ENCODE results near the gene PPOX.

The PPOX gene

DNA sequence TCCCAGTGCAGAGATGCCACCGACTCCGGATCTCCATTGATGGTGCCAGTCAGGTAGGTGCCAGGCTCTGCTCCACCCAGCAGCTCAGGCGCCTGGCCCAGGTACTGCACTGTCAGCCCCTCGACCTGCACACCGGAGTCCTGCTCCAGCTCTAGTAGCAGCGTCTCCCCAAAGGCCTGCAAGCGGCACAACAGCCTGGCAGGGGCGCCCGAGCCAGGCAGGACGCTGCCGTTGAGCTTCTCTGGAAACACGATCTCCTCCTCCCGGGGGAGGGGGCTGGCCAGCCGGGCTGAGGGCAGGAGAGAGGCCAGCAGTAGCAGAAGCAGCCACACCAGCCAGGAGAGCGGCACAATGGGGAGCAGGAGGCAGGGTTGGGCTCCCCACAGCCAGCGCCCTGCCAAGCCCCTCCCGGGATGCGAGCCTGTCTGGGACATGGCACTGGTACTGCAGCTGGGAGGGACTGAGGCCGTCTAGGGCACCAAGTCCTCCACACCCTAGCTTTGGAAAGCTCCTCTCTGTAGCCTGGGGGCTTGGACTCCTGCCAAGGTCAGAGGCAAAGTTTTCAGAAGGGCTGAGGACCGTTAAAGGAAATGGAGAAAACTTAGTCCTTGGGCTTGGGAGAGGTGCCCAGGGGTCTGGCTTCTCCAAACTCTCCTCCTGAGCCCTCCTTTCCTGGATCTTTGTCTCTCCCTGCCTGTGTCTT, 32.1 kb downstream of the PPOX start:
- no peak for DNase-seq

- no peak for DNase-seq
Measured at GRCh38 chr1:161198897-161199431, 32.7 kb downstream of the PPOX start, which contains the start of gene ADAMTS4. Gene ADAMTS4, minus strand, starts transcription at chr1:161199054. Its CDS starts 427 bp downstream, at chr1:161198627.

DNA sequence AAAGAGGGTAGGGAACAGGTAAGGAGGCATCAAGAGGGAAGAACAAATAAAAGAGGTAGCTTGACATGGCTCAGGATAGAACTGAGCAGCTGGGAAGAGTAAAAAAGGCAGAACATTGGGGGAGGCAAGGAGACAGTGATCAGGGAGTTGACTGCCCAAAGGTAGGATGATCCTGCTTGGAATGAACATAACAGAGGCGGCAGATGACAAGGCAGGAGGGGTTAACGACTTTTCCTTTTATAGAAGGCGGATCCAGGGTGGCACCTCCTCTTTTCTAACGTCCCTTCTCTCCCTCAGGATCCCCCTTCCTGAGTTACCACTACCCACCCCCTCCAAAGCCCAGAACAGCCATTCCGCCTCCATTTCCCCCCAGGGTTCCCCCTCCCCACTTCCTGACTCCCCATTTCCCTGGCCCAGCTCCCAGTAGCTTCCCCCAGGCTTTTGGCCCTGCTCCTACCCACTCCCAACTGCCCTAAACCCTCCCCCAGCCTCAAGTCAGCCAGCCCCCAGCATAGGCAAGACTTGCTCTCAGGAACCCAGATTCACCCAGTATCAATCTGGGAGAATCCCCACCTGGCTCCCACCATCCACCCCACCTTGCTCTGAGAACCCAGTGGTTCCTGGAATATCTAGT, 33.4 kb downstream of the PPOX start:
- DNase-seq = no peak

DNA sequence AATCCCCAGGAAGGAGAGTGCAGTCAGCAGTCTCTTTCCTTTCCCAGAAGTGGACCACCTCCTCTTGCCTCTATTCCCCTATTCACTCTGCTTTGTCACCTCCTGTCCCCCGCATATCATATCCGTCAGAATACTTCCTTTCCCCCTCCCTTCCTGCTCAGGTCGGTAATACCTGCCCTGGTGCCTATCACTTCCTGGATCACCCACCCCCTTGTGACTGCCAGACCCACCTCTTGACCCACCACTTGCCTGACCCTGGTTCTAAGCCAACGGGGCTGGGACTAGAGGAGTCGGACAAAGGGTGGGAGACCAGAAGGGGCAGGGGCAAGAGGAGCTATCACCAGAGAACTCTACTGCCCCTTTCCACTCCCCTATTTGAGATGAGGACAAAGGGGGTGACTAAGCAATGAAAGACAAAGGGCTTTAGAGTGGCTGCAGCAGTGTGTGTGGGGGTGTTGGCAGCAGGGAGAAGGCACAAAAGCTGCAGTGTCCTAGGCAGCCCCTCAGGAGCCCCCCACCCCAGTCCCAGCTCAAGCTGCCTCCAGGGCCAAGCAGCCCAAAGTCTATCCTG, 34.3 kb downstream of the PPOX start:
- no peak for DNase-seq

DNA sequence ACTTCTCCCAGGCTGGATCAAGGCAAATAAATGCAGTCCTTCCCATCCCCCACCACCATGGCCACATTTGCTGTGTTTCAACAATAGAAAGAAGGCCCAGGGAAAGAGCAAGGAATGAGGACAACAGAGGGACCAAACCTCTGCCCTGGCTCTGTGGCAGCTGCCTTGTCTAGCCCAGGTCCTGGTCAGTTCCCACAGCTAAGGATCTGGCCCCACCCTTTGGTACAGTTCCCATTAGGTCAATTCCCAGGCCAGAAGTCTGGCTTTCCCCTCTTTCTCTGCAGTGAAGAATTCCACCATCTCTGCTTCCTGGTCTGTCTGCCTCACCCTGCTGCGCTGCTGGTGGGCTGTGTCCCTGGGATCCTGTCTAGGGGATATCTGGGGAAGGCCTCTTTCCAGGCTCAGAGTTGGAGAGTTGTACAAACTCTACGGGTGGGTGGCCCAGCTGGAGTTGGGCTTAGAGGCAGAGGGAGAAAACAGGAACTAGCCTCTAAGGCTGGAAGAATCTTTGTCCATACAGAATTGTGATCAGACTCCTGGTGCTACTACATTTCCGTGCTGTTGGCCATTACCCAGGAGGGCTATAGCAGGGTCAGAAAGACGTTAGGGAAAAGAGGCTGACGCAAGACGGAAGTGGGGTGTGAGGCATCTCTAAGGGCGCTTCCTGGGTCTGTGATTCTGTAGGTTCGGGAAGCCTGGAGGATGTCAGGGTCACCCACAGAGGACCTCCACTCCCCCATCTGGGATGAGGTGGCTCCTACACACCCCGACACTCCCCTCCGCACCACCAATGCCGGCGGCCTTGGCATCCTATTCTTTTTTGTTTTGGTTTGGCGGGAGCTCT, 35.0 kb downstream of the PPOX start:
- no peak for DNase-seq

DNA sequence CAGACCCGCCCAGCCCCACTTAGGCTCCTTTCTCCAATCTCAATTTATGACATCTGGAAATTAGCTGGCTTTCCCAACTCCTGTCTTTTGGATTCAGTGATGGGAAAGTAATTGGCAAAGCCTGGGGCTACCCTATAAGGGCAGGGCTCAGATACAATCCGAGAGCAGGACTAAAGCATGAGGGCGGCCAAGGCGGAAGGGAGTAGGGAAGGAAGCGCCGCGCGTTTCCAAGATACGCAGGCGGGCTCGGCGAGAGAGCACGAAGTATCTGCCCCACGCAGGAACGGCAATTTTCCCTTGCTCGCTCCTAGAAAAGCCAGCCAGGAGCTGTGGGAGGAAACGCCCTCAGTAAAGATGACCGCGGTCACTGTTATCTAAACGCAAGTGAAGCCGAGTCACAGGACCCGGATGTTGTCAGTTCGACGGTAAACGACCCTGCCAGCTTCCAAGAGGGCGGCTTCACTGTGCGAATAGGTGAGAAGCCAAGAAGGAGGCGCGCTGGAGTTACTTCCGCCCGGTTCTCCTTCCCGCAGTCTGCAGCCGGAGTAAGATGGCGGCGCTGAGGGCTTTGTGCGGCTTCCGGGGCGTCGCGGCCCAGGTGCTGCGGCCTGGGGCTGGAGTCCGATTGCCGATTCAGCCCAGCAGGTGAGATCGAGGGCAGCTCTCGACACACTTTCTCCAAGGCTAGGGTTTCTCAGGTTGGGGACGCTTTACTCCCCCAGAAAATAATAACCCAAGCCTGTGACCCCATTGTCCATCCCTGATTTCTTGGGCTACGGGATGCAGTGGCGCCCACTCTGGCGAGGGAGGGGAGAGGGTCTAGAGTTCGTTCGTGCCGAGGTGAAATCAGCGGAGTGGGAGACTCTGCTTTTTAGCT, 35.8 kb downstream of the PPOX start, which contains the start of gene NDUFS2:
TSS of gene NDUFS2 (plus strand) at position 532 of the 877 bp plus-strand sequence. CDS start at position 551, 19 bp downstream.
- DNase-seq = peak; percentile 79 to 88 (median 86)

- no peak for DNase-seq
Measured at GRCh38 chr1:161206411-161207140, 40.4 kb downstream of the PPOX start.

DNA sequence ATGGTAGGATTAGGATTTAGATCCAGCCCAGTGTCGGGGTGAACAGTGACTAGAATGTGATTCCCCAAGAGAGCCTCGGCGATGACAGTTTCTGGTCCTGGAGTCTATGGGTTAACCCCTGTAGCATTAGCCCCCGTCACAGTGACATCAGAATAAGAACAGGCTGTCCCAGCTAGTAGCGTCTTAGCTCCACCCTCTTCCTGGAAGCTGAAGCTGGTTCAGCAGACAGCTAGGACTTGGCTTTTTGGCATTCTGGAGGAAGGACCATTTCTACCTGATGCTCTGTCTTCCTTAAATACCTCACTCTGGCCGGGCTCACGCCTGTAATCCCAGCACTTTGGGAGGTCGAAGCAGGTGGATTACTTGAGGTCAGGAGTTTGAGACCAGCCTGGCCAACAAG, 40.9 kb downstream of the PPOX start:
- DNase-seq = no peak

DNA sequence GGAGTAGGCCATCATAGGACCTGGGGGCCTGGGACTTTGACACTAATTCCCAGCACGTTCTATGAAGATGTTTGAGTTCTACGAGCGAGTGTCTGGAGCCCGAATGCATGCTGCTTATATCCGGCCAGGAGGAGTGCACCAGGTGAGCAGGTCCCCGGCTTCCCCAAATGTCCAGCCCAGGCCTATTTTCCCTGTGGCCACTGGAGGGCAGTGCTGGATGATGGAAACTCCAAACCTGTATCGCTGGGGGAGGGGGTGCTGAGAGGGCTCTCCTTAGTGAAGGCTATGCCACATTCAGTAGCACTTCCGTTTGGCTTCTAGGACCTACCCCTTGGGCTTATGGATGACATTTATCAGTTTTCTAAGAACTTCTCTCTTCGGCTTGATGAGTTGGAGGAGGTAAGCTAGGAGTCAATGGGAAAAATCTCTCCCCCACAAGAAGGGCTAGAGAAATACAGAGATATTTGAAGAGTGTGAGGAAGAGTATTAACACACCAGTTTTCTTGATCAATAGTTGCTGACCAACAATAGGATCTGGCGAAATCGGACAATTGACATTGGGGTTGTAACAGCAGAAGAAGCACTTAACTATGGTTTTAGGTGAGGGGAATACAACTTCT, 43.7 kb downstream of the PPOX start:
- DNase-seq = peak; percentile 24 to 60 (median 36)

DNA sequence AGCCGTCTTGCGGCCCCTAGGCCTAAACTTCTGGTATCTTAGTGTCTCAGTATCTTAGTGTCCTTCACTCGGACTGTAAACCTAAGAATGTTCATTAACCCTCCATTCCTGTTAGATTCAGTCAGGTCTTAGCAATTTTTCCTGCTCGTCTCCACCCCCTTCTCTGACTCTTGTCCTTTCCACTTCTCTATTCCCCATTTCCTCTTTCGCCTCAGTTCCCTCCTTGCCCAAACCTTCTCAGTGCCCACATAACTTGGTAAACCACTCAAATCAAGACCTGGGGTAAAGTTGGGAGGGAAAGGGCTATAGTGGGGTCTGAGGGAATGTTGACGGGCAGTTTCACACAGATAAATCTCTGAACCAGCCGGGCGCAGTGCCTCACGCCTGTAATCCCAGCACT, 48.1 kb downstream of the PPOX start:
- DNase-seq = no peak

DNA sequence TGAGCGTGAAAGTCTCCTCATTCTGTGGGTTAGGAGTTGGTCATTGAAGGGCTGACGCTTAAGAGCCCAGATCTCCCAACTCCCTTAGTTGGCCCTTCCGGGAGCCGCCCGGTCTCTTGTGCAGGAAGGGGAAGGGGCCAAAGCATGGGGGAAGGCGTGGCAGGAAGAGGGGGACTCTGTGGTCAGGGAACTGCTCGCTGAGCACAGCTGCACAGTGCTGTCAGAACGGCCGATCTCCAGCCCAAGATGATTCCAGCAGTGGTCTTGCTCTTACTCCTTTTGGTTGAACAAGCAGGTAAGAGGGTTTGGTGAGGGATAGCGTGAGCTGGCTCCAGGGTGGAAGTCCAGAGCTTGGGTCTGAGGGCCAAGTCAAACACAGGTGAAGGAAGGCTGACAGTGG, 48.9 kb downstream of the PPOX start, which contains the start of gene FCER1G:
TSS of gene FCER1G (plus strand) at position 220 of the 400 bp plus-strand sequence. CDS start at position 247, 27 bp downstream.
- no peak for DNase-seq

DNA sequence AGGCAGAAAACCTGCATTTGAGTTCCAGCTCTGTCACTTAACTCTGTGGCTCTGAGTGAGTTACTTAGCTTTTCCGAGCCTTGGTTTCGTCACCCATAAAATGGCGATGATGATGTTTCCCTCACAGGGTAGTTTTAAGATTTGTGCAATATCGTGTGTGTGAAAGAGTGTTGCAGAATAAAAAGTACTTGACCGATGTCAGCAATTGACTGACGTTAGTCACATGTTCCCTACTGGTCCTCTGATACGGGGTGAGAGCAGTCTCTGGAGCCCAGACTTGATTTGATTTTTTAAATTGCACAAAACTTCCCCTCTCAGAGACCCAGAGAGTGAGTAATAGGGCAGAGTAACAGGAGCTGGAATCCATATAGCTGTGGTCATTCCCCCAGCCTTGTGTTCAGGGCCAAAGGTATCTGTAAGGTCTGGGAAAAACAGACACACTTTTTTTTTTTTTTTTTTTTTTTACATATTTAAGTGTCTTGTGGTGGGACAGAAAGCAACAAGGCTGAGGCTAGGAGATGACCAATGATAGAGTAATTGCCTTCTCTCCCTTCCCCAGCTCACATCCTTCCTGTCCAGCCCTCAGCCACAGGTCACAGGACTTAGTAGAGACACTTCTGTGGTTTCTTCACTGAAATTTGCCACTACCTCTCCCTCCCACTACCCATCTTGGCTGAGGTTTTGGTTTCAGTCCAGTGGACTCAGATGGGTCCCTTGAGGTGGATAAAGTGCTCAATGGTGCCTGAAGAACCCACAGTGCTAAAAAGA, 50.9 kb downstream of the PPOX start:
- no peak for DNase-seq

DNA sequence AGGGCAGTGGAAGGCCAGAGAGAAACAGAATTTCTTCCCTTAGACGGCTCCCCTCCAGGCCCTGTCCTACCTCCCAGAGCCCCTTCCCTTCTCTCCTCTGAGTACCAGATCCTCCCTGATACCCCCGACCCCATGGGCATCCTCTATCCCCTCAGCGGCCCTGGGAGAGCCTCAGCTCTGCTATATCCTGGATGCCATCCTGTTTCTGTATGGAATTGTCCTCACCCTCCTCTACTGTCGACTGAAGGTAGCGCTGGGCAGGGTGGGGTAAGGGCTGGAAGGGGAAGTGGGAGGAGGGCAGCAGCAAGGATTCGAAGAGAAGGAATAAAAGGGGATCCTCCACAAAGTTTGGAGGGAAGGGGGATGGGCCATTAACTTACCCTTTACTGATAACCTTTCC, 51.6 kb downstream of the PPOX start:
- no peak for DNase-seq

DNA sequence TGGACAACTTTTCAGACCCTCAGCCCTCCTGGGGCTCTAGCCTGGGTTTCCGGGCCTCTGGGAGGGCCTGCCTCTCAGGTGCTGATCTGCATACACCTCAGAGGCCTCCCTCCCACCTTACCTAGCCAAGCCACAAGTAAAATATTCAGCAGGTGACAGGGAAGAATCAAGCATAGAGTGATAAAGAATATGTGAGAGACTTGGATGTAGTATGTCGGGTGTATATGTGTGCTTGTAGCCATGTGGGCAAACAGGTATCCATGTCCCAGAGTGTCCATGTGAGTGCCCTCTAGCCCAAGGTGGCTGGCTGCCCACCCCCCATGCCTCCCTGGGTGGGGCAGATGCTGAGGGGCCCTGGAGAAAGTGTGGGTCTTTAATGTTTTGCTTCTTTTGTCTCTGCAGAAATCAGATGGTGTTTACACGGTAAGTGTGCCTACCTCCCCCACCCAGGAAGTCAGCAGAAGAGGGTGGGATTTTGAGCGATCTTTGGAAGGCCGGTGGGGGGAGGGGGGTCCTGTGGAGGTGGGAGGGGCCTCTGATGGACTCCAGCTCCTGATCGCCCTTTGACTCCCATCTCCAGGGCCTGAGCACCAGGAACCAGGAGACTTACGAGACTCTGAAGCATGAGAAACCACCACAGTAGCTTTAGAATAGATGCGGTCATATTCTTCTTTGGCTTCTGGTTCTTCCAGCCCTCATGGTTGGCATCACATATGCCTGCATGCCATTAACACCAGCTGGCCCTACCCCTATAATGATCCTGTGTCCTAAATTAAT, 52.3 kb downstream of the PPOX start:
- no peak for DNase-seq

DNA sequence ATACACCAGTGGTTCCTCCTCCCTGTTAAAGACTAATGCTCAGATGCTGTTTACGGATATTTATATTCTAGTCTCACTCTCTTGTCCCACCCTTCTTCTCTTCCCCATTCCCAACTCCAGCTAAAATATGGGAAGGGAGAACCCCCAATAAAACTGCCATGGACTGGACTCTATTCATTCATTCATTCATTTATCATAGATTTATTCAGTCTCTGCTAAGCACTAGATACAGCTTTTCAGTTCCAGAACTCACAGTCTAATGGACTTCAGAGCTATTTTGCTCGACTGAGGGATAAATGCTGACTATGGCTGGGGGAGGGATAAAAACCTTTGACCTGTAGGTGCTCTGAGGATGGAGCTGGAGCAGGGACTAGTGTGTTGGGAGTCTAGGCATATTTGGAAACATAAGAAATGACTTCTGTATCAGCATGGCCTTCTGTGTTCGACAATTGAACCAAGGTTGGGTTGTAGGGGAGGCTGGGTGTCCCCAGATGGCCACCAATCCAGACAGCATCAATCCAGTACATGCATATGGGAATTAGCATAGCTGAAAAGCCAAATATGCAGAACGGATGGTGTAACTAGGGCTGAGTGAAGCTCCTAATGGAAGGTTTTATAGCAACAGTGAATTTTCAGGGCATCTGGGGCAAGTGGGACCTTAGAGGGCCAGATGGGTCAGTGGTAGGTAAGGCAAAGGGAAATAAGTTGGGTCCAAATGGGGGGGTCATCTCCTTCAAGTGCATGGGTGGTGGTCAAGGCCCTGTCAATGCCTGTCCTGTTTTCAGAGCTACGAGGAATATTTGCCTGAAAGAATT, 53.1 kb downstream of the PPOX start:
- no peak for DNase-seq

DNA sequence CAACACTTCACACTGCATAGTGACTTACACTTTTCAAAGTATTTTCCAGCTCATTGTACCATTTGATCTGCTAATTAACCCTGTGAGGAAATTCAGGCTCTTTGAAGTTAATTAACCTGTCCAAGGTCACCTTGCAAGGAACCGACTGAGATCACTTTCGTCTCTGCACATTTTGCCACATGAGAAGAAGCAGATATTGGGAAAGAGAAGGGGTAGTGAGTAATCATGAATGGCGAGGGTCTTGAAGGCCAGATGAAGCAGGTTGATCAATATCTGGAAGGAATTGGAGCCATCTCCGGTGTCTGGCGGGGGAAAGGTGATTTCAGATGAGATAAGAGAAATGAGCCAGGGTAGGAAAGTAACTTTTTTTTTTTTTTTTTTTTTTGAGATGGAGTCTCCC, 53.8 kb downstream of the PPOX start:
- DNase-seq = no peak
